GM23248 (cell line): ENCODE data around the gene ENOX1. TPM values are rescaled to one million over a fixed set of nuclear protein-coding genes. Genes with fewer than 3 reads are reported as not detected.
A peak's percentile ranks its signal among the peaks of the same experiment; 100 is the strongest.

Source experiments
- DNase-seq: peaks from one replicate; pipeline ENCODE4 v3.0.0-alpha.2; 2015
- H2AFZ ChIP-seq: fragments of 200-600 bp; sonication (generic); 2 replicates; pipeline ENCODE4 v1.6.1; 2016; ENCODE audit warnings: antibody characterized with exemption
- H3F3A ChIP-seq: fragments of 200-600 bp; sonication (generic); 2 replicates; pipeline ENCODE4 v1.6.1; 2016; ENCODE audit warnings: mild to moderate bottlenecking, antibody characterized with exemption, mixed run types; ENCODE audit not compliant: insufficient read depth
- H3K27ac ChIP-seq: fragments of 200-600 bp; sonication (generic); 2 replicates; pipeline ENCODE4 v1.5.1; 2016; ENCODE audit warnings: mild to moderate bottlenecking
- H3K27me3 ChIP-seq: fragments of 200-600 bp; sonication (generic); replicated peaks from 2 replicates; pipeline ENCODE4 v1.6.1; 2016; ENCODE audit warnings: mild to moderate bottlenecking; ENCODE audit not compliant: insufficient read depth
- H3K36me3 ChIP-seq: fragments of 200-600 bp; sonication (generic); 2 replicates; pipeline ENCODE4 v1.6.1; 2016; ENCODE audit warnings: low read depth, mild to moderate bottlenecking
- H3K4me1 ChIP-seq: fragments of 200-600 bp; sonication (generic); 2 replicates; pipeline ENCODE4 v1.6.1; 2016; ENCODE audit warnings: mild to moderate bottlenecking; ENCODE audit not compliant: insufficient read depth
- H3K4me2 ChIP-seq: fragments of 200-600 bp; sonication (generic); one replicate; pipeline ENCODE4 v1.6.1; 2016; ENCODE audit warnings: mild to moderate bottlenecking; ENCODE audit not compliant: unreplicated experiment
- H3K4me3 ChIP-seq: fragments of 200-600 bp; sonication (generic); 2 replicates; pipeline ENCODE4 v1.5.1; 2016; ENCODE audit warnings: mild to moderate bottlenecking
- H3K79me2 ChIP-seq: fragments of 200-600 bp; sonication (generic); 2 replicates; pipeline ENCODE4 v1.6.1; 2016; ENCODE audit warnings: mild to moderate bottlenecking; ENCODE audit not compliant: insufficient read depth
- H3K9ac ChIP-seq: fragments of 200-600 bp; sonication (generic); 2 replicates; pipeline ENCODE4 v1.6.1; 2016; ENCODE audit warnings: mild to moderate bottlenecking
- H3K9me2 ChIP-seq: fragments of 200-600 bp; sonication (generic); 2 replicates; pipeline ENCODE4 v1.6.1; 2016; ENCODE audit warnings: mixed run types, mild to moderate bottlenecking, moderate library complexity; ENCODE audit not compliant: insufficient read depth
- H3K9me3 ChIP-seq: fragments of 200-600 bp; sonication (generic); one replicate; pipeline ENCODE4 v1.6.1; 2017; ENCODE audit warnings: low read depth
- H4K20me1 ChIP-seq: fragments of 200-600 bp; sonication (generic); 2 replicates; pipeline ENCODE4 v1.6.0; 2016; ENCODE audit not compliant: insufficient read depth
- EZH2 ChIP-seq: fragments of 200-600 bp; sonication (generic); IDR thresholded peaks from 2 replicates; pipeline ENCODE4 v1.6.1; 2018; ENCODE audit warnings: antibody characterized with exemption, mild to moderate bottlenecking; ENCODE audit not compliant: insufficient read depth, poor library complexity, severe bottlenecking
- EZH2phosphoT487 ChIP-seq: fragments of 200-600 bp; sonication (generic); IDR thresholded peaks from 2 replicates; pipeline ENCODE4 v1.6.1; 2018; ENCODE audit warnings: antibody characterized with exemption, moderate library complexity, mild to moderate bottlenecking, low read depth; ENCODE audit not compliant: insufficient read depth
- WGBS, 2 experiments: methylation state at CpG; one replicate each; pipeline ENCODE4 v1.1.6; 2015 to 2017; ENCODE audit warnings: low lambda C conversion rate in 2 of 2, low coverage in 1 of 2; ENCODE audit errors: missing lambda C conversion rate in 2 of 2; 5-methylcytosine and 5-hydroxymethylcytosine counted together
- in situ Hi-C: fragments of 300-500 bp; cut with MboI; formaldehyde crosslinking; loops from 2 replicates; pipeline ENCODE4 v1.15.0; 2020
- polyA plus RNA-seq: library from polyadenylated mRNA; unstranded; fragments of >200 nt; fragmentation: Nextera tagmentation; extraction: Ambion mirVana; gene quantifications from 2 replicates; pipeline ENCODE4 v1.2.1, GENCODE V29; 2016
- total RNA-seq: library from RNA; depleted of rRNA; stranded (reverse); fragments of >200 nt; shearing (Covaris generic); gene quantifications from 2 replicates; pipeline ENCODE4 v1.2.3, GENCODE V29; 2014

Gene ENOX1
- total and polyA plus RNA-seq, 2 experiments from 2014 or later: 1.8 to 3.2 TPM

GRCh38 chr13:43744261-43745031 is 42.3 kb downstream of the ENOX1 start:
- Histone ChIP-seq H3K79me2 (no peaks in the 10 kb centered on the region), H3F3A (no peaks in the 10 kb centered on the region), H3K9me3 (no peaks in the 10 kb centered on the region), H3K27me3 (no peaks in the 10 kb centered on the region), H3K27ac (no peak overlapping the region), H3K9me2 (no peaks in the 10 kb centered on the region), H3K9ac (no peak overlapping the region), H4K20me1 (no peaks in the 10 kb centered on the region), H3K4me2 (no peak overlapping the region), H3K4me3 (no peak overlapping the region), H3K36me3 (no peaks in the 10 kb centered on the region), H2AFZ (no peak overlapping the region), H3K4me1 (no peaks in the 10 kb centered on the region)
- in situ Hi-C loops: no loop called here
- DNase-seq: peak; percentile 8
- TF ChIP-seq EZH2phosphoT487 (no peak), EZH2 (no peak)
- 61 to 70% methylated on average over 5 of the region's 5 CpGs for WGBS, 2 experiments

- Histone ChIP-seq H3K4me1 (no peaks in the 10 kb centered on the region), H4K20me1 (no peaks in the 10 kb centered on the region), H3K9me2 (no peaks in the 10 kb centered on the region), H2AFZ (no peak overlapping the region), H3K79me2 (no peaks in the 10 kb centered on the region), H3K4me3 (no peak overlapping the region), H3K27ac (no peak overlapping the region), H3K4me2 (no peak overlapping the region), H3F3A (no peaks in the 10 kb centered on the region), H3K9me3 (no peaks in the 10 kb centered on the region), H3K27me3 (no peaks in the 10 kb centered on the region), H3K9ac (no peak overlapping the region), H3K36me3 (no peaks in the 10 kb centered on the region)
- no peak for TF ChIP-seq EZH2
- no peak for TF ChIP-seq EZH2phosphoT487
- no peak for DNase-seq
- in situ Hi-C loops: no loop called here
Observed at GRCh38 chr13:43742911-43743310, 43.9 kb downstream of the ENOX1 start.

DNA sequence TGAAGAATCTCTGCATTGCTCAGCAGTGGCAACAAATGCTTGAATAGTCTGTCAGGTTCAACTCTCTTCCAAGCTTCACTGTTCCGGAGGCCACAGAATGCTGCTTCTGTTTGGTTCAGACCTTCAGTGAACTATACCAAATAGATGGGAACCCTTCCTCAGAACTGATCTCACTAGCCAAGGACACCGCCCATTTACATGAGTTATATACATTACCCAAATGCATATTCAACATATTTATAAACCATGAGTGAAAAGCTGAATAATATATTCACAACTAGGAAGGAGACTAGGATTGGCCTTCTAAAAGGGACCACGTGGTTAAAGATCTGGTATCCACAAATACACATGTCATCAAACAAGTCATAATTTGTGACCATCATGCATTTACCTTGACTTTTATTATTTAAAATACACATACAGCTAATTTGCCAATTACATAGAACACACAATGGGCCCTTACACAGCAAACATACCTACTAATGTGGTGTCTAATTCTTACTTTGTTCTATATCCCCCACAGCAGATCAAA is 49.3 kb downstream of the ENOX1 start:
- DNase-seq: no peak
- TF ChIP-seq EZH2: no peak
- no peak for TF ChIP-seq EZH2phosphoT487
- Histone ChIP-seq H3K4me1 (no peaks in the 10 kb centered on the region), H3K9me2 (no peaks in the 10 kb centered on the region), H4K20me1 (no peaks in the 10 kb centered on the region), H3K27me3 (no peaks in the 10 kb centered on the region), H3K9ac (no peak overlapping the region), H3K27ac (no peak overlapping the region), H3K36me3 (no peaks in the 10 kb centered on the region), H3K9me3 (no peaks in the 10 kb centered on the region), H2AFZ (no peak overlapping the region), H3K4me2 (no peak overlapping the region), H3K79me2 (no peaks in the 10 kb centered on the region), H3F3A (no peaks in the 10 kb centered on the region), H3K4me3 (no peak overlapping the region)
- in situ Hi-C loops: no loop called here
- 71 to 75% methylated on average over 3 of the region's 3 CpGs for WGBS, 2 experiments

DNA sequence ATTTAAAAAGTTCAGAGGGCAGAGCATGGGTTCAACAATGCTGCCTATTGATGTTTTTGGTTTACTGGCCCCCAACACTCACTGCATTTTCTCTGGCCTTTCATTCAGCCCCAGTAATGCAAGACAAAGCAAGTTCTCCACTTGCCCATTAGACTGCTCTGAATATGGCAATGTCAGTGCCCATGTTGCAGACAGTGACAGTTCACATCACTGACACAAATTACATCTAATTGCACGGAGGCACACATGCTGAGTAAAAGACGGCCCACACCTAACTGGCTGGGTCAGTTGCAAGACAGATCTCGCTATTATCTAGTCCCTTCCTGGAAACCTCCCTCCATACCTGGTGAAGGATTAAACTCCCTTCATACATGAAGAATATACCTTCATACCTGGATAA is 54.0 kb downstream of the ENOX1 start:
- H3K4me2 ChIP-seq: no peak overlapping the region
- in situ Hi-C loops: no loop called here

GRCh38 chr13:43731296-43731695 is 55.5 kb downstream of the ENOX1 start:
- Histone ChIP-seq H3K9me2 (no peaks in the 10 kb centered on the region), H3K4me1 (peaks cover 9% of the 10 kb centered on the region), H3F3A (peaks cover 10% of the 10 kb centered on the region), H3K9ac (no peak overlapping the region), H3K27me3 (no peaks in the 10 kb centered on the region), H2AFZ (no peak overlapping the region), H3K36me3 (no peaks in the 10 kb centered on the region), H3K4me3 (no peak overlapping the region), H3K27ac (no peak overlapping the region), H3K4me2 (peak overlapping the region; percentile 26), H3K9me3 (no peaks in the 10 kb centered on the region), H3K79me2 (no peaks in the 10 kb centered on the region), H4K20me1 (no peaks in the 10 kb centered on the region)
- no peak for TF ChIP-seq EZH2phosphoT487
- TF ChIP-seq EZH2: no peak
- in situ Hi-C loops: no loop called here
- DNase-seq: no peak

More for the DNA sequence above, 54.0 kb downstream of the ENOX1 start:
- H3K9me2 ChIP-seq: no peaks in the 10 kb centered on the region
- no peaks in the 10 kb centered on the region for H4K20me1 ChIP-seq
- H3K79me2 ChIP-seq: no peaks in the 10 kb centered on the region
- DNase-seq: no peak
- H3K27ac ChIP-seq: no peak overlapping the region
- H3K4me1 ChIP-seq: peaks cover 9% of the 10 kb centered on the region
- H3K4me3 ChIP-seq: no peak overlapping the region
- H3K9ac ChIP-seq: no peak overlapping the region
- peaks cover 10% of the 10 kb centered on the region for H3F3A ChIP-seq
- H2AFZ ChIP-seq: no peak overlapping the region
- H3K27me3 ChIP-seq: no peaks in the 10 kb centered on the region
- H3K36me3 ChIP-seq: no peaks in the 10 kb centered on the region
- TF ChIP-seq EZH2phosphoT487: no peak
- TF ChIP-seq EZH2: no peak
- WGBS, 2 experiments: 86 to 93% methylated on average over 3 of the region's 3 CpGs
- no peaks in the 10 kb centered on the region for H3K9me3 ChIP-seq
